A204.1 (cell line): ENCODE data around the gene VPS51.

Experiments used
- FAIRE-seq: peaks from 2 replicates; lab custom pipeline; 2012; peaks lifted over from hg19 to GRCh38; lab: Jason Lieb, UNC

Gene VPS51

DNA sequence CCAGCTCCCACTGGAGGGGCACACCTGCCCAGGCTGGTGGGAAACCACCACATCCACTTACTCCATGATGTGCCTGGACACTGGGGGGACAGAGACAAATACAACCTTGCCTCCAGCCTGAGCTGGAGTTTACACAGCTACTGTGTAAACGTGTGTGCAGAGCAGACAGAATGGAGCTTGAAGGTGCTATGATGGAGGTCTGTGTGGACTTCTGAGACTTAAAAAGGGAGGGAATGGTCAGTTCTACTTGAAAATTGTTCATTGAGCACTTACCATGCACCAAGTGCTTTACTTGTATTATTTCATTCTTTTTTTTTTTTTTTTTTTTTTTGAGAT is 23.4 kb upstream of the VPS51 start:
- FAIRE-seq: no peak

- FAIRE-seq: no peak
Measured at GRCh38 chr11:65077451-65077850, 18.6 kb upstream of the VPS51 start.

- no peak for FAIRE-seq
Measured at GRCh38 chr11:65078151-65078550, 17.9 kb upstream of the VPS51 start.

DNA sequence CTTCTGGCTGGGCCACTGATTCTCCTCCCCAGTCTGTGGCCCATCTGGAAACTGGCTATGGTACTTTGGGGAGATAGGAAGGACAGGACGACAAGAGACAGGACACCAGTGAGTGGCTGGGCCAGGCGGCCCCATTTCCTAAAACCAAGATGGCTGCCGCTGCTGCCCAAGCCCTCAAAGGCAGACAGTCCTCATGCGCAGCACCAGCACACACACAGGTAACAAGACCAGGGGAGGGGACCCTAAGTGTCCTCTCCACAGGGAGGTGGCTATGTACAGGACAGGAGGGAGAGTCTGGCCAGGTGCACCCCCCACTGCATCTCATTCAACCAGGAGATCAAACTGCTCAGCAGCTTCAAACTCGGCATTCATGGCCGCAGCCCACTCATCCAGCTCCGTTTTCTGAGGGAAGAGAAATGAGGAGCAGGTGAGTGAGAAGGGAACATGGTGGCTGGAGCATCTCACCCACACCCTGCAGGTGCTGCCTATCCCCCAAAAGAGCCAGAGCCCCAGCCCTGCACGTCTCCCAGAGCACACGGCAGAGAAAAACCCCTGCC is 17.1 kb upstream of the VPS51 start:
- FAIRE-seq: no peak

GRCh38 chr11:65083134-65083833 is 12.7 kb upstream of the VPS51 start:
- no peak for FAIRE-seq

GRCh38 chr11:65083834-65084597 is 12.0 kb upstream of the VPS51 start, which contains the start of the genes CDCA5 and ZFPL1:
TSS of gene CDCA5 (minus strand) at chr11:65084040. CDS start at chr11:65083978, 62 bp downstream.
TSS of gene ZFPL1 (plus strand) at chr11:65084222. CDS start at chr11:65084699, 477 bp downstream.
- peak; percentile 9 for FAIRE-seq

DNA sequence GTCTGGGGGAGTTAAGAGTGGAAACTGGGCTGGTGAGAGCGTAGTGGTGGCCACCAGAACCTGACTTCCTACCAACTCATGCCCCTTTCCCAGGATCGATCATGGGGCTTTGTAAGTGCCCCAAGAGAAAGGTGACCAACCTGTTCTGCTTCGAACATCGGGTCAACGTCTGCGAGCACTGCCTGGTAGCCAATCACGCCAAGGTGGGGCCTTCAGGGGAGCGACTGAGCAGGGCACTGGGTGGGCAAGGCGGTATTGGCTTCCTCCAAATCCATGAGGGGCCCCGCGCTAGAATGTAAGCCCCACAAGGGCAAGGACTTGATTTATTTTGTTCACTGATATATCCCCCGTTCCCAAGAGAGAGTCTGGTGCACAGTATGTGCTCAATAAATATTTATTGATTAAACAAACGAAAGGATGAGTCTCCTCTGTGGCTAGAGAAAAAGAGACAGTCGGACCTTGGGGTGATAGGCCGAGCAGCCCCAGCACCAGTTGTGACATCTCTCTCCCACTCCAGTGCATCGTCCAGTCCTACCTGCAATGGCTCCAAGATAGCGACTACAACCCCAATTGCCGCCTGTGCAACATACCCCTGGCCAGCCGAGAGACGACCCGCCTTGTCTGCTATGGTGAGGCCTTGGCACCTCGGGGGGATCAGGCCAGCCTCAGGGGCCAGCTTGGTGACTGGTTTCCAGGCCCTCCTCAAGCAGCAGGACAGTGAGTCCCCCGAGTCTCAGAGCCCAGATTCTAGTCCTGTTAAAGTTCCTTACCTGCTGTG is 11.2 kb upstream of the VPS51 start:
- FAIRE-seq: no peak

GRCh38 chr11:65085446-65085845 is 10.6 kb upstream of the VPS51 start:
- no peak for FAIRE-seq

- no peak for FAIRE-seq
Measured at GRCh38 chr11:65086809-65087208, 9.2 kb upstream of the VPS51 start.

GRCh38 chr11:65087216-65087615 is 8.8 kb upstream of the VPS51 start:
- FAIRE-seq: no peak

GRCh38 chr11:65087827-65088226 is 8.2 kb upstream of the VPS51 start:
- no peak for FAIRE-seq

- FAIRE-seq: no peak
Measured at GRCh38 chr11:65089621-65090020, 6.4 kb upstream of the VPS51 start.

DNA sequence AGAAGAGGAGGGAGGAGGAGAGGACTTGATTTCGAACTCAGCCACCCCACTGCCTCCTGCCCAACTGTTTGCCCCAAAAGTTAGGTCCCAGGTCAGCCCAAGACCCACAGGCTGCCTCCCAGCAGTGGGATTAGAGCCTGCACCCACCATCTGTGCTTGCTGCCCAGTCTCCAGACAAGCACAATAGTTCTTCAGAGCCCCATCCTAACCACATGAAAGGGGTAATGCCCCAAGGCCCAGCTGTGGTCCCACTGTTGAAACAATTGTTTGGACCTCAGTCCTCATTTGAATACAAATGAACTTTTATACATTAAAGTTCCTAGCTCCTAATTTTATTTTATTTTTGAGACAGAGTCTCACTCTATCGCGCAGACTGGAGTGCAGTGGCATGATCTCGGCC is 5.4 kb upstream of the VPS51 start:
- no peak for FAIRE-seq

DNA sequence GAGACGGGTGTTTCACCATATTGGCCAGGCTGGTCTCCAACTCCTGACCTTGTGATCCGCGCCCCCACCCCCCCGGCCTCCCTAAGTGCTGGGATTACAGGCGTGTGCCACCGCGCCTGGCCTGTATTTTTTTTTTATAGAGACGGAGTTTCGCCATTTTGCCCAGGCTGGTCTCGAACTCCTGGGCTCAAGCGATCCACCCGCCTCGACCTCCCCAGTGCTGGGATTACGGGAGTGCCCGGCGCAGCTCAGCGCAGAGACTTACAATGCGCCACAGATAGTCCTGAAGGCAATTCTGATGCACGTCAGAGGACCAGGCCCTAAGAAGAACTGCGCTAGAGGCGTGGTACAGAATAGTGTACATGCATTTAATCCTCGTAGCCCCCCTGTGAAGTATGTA is 587 bp upstream of the VPS51 start:
- FAIRE-seq: no peak

DNA sequence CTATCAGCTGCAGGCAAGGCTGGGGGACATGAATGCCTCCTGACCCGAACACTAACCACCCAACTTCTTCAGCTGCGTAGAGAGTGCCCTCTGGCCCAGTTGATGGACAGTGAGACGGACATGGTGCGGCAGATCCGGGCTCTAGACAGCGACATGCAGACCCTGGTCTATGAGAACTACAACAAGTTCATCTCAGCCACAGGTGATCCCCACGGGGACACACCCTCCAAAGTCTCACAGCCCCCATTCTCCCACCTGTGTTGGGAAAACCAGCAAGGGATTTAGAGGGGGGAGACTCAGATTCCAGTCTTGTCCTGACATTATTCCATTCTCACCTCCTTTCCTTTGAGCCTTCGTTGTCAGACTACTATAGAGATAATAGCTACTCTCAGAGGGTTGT is 912 bp downstream of the VPS51 start:
- FAIRE-seq: no peak

- FAIRE-seq: no peak
Measured at GRCh38 chr11:65100674-65101350, 4.8 kb downstream of the VPS51 start.

DNA sequence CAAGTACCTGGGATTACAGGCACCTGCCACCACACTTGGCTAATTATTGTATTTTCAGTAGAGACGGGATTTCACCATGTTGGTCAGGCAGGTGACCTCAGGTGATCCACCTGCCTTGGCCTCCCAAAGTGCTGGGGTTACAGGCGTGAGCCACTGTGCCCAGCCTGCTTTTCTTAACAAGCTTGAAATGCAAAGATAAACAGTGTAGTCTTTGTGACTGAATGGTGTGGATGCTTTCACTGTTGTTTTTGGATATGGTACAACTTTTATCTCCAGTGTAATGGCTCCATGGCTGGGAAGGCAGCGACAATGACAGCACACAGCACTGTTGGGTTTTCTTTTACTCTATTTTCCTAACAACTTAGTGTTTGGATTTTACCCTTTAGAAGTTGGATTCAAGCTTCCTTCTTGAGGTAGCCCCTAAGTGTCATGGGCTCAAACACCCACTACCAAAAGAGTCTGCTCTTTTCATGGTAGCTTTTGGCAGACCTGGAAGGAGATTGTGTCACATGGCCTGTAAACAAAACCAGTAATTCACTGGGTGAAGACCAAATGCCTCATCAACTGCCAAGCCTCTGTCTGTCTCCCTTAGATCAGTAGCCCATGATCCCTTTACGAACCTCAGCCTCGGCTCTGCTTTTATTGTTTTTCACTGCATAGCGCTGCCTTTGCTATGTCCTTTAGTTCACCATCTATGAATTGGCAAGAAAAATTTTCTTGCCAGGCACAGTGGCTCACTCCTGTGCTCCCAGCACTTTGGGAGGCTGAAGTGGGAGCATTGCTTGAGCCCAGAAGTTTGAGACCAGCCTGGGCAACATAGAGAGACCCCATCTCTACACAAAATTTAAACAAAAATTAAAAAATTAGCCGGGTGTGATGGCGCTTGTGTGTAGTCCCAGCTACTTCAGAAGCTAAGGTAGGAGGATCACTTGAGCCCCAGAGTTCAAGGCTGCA is 6.4 kb downstream of the VPS51 start:
- FAIRE-seq: no peak

- no peak for FAIRE-seq
Measured at GRCh38 chr11:65103476-65103875, 7.5 kb downstream of the VPS51 start.

DNA sequence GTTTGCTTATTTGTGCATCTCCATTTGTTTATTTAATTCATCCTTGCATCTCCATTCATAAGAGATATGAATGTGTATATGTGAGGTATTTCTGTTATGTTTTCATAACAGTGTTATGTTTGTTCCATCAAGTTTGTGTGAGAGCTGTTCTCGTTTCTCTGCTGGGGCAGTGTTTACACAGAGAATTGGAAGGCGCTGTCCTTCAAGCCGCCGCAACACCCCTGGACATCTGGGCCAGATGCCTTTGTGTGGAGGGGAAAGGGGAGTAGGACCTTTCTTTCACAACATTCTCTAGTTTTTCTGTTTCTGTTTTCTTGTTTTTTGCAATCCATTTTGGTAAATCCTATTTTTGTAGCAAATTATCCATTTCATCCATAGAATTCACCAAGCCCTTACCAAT is 8.6 kb downstream of the VPS51 start:
- no peak for FAIRE-seq

- FAIRE-seq: no peak
Measured at GRCh38 chr11:65107078-65107477, 11.1 kb downstream of the VPS51 start.
